GM12878 (cell line): ENCODE measurements around the gene ZG16B. TPM values are rescaled to one million over a fixed set of nuclear protein-coding genes. Genes with fewer than 3 reads are reported as not detected.

Source experiments
- ATAC-seq: fragments of 200-7000 bp; cut with Tn5 transposase; 3 replicates; pipeline ENCODE4 v1.9.1; 2020; ENCODE audit warnings: mild to moderate bottlenecking, moderate library complexity
- BruUV-seq: library from RNA; stranded (reverse); fragments of 400-500 nt; replicated peaks from 2 replicates; lab custom pipeline; 2021; lab: Mats Ljungman, UMichigan
- CTCF ChIA-PET: fragments of 300-600 bp; sonication (Branson Sonifier 250); formaldehyde crosslinking; extraction: SDS; loops from one replicate; lab custom pipeline; 2021; ENCODE audit warnings: inconsistent platforms; lab: Yijun Ruan, JAX
- POLR2A ChIA-PET: fragments of 350-600 bp; formaldehyde crosslinking; extraction: SDS; loops from one replicate; lab custom pipeline; 2021; ENCODE audit warnings: inconsistent platforms; lab: Charles Lee
- RAD21 ChIA-PET: fragments of 300-600 bp; sonication (Branson Sonifier 250); formaldehyde crosslinking; loops from one replicate; lab custom pipeline; 2023; ENCODE audit warnings: antibody characterized with exemption; ENCODE audit not compliant: unreplicated experiment; lab: Charles Lee
- SMC1A ChIA-PET: fragments of 300-600 bp; sonication (Branson Sonifier 250); formaldehyde crosslinking; loops from one replicate; lab custom pipeline; 2023; ENCODE audit not compliant: unreplicated experiment, uncharacterized antibody; lab: Charles Lee
- DNase-seq: peaks from one replicate; pipeline ENCODE4 v3.0.0-alpha.2; 2011; ENCODE audit warnings: low read depth, low spot score
- FAIRE-seq: peaks from 3 replicates; lab custom pipeline; 2011; peaks lifted over from hg19 to GRCh38; lab: Jason Lieb, UNC
- H2AFZ ChIP-seq: 2 replicates; pipeline ENCODE4 v1.6.0; 2011; ENCODE audit warnings: low read depth, low read length, control low read depth; ENCODE audit not compliant: control insufficient read depth
- H3K27ac ChIP-seq: 2 replicates; pipeline ENCODE4 v1.5.1; 2011; ENCODE audit warnings: control low read depth; ENCODE audit not compliant: control insufficient read depth, insufficient read depth
- H3K27me3 ChIP-seq, 2 experiments: replicated peaks in 1 of 2; 2 replicates each; pipeline versions ENCODE4 v1.6.0 to v1.6.1; 2011; ENCODE audit warnings: low read length in 1 of 2; ENCODE audit not compliant: control insufficient read depth in 2 of 2, insufficient read depth in 2 of 2
- H3K36me3 ChIP-seq, 2 experiments: 2 replicates each; pipeline ENCODE4 v1.5.1; 2011; ENCODE audit warnings: low read length in 1 of 2; ENCODE audit not compliant: control insufficient read depth in 2 of 2, insufficient read depth in 2 of 2
- H3K4me1 ChIP-seq: 2 replicates; pipeline ENCODE4 v1.6.1; 2011; ENCODE audit warnings: mild to moderate bottlenecking, low read length, moderate library complexity, mixed read lengths; ENCODE audit not compliant: control insufficient read depth, insufficient read depth
- H3K4me2 ChIP-seq: 2 replicates; pipeline ENCODE4 v1.6.0; 2011; ENCODE audit warnings: control low read depth; ENCODE audit not compliant: control insufficient read depth, insufficient read depth
- H3K4me3 ChIP-seq: fragments of 200-600 bp; sonication (generic); 2 replicates; pipeline ENCODE4 v1.5.1; 2016
- H3K79me2 ChIP-seq: 2 replicates; pipeline ENCODE4 v1.6.0; 2011; ENCODE audit warnings: low read length; ENCODE audit not compliant: control insufficient read depth, insufficient read depth
- H3K9ac ChIP-seq: 2 replicates; pipeline ENCODE4 v1.8.0; 2011; ENCODE audit warnings: low read length, control low read depth, mixed read lengths; ENCODE audit not compliant: control insufficient read depth, insufficient read depth
- H3K9me3 ChIP-seq: replicated peaks from 3 replicates; pipeline ENCODE4 v1.5.1; 2011; ENCODE audit warnings: mild to moderate bottlenecking, low read length; ENCODE audit not compliant: control insufficient read depth, insufficient read depth
- H4K20me1 ChIP-seq: 2 replicates; pipeline ENCODE4 v1.6.0; 2011; ENCODE audit not compliant: control insufficient read depth, insufficient read depth
- CREB1 ChIP-seq: IDR thresholded peaks from 2 replicates; pipeline ENCODE4 v1.6.1; 2012; ENCODE audit warnings: low read depth, mild to moderate bottlenecking, inconsistent platforms
- ETV6 ChIP-seq, 2 experiments: fragments of 450-650 bp in 1 of 2; IDR thresholded peaks in 1 of 2; conservative IDR thresholded peaks in 1 of 2; 2 replicates each; pipeline ENCODE4 v1.6.1; 2014; ENCODE audit warnings: antibody characterized with exemption in 1 of 2, borderline replicate concordance in 1 of 2, low read depth in 1 of 2, mild to moderate bottlenecking in 1 of 2, moderate library complexity in 1 of 2
- EZH2 ChIP-seq: IDR thresholded peaks from 2 replicates; pipeline ENCODE4 v1.6.1; 2012; ENCODE audit warnings: low read depth, mild to moderate bottlenecking, control low read depth, inconsistent platforms, low read length, borderline replicate concordance; ENCODE audit not compliant: control insufficient read depth
- GABPA ChIP-seq: IDR thresholded peaks from 2 replicates; pipeline ENCODE4 v1.6.1; 2014; ENCODE audit warnings: antibody characterized with exemption, low read depth, mild to moderate bottlenecking, inconsistent platforms
- GATAD2B ChIP-seq: fragments of 450-650 bp; conservative IDR thresholded peaks from 2 replicates; pipeline ENCODE4 v1.6.1; 2017; ENCODE audit warnings: low read depth, mild to moderate bottlenecking, moderate library complexity
- HDAC2 ChIP-seq: fragments of 200-600 bp; sonication (generic); IDR thresholded peaks from 2 replicates; pipeline ENCODE4 v1.6.1; 2017
- NRF1 ChIP-seq: conservative IDR thresholded peaks from 2 replicates; pipeline ENCODE4 v1.6.1; 2011; ENCODE audit warnings: mild to moderate bottlenecking, low read depth, low read length, improper control_type of control experiment
- PAX5 ChIP-seq: IDR thresholded peaks from 2 replicates; pipeline ENCODE4 v1.6.1; 2011; ENCODE audit warnings: low read depth, low read length, borderline replicate concordance
- PML ChIP-seq: IDR thresholded peaks from 2 replicates; pipeline ENCODE4 v1.6.1; 2012; ENCODE audit warnings: low read length, inconsistent platforms
- POU2F2 ChIP-seq: IDR thresholded peaks from 3 replicates; pipeline ENCODE4 v1.6.1; 2011; ENCODE audit warnings: low read depth, mild to moderate bottlenecking, low read length, borderline replicate concordance
- RFX5 ChIP-seq: IDR thresholded peaks from 2 replicates; pipeline ENCODE4 v1.6.1; 2011; ENCODE audit warnings: low read depth, low read length, improper control_type of control experiment
- TARDBP ChIP-seq: IDR thresholded peaks from 2 replicates; pipeline ENCODE4 v1.6.1; 2016; ENCODE audit warnings: borderline replicate concordance
- ZNF207 ChIP-seq: fragments of 450-650 bp; IDR thresholded peaks from 2 replicates; pipeline ENCODE4 v1.6.1; 2014; ENCODE audit warnings: antibody characterized with exemption, mild to moderate bottlenecking, borderline replicate concordance
- ZNF24 ChIP-seq: fragments of 450-650 bp; IDR thresholded peaks from 2 replicates; pipeline ENCODE4 v1.6.1; 2017; ENCODE audit warnings: antibody characterized with exemption, mild to moderate bottlenecking
- WGBS: methylation state at CpG from one replicate; pipeline ENCODE4 v1.1.6; 2016; ENCODE audit warnings: low lambda C conversion rate; ENCODE audit not compliant: insufficient replicate concordance, insufficient coverage; ENCODE audit errors: missing lambda C conversion rate; 5-methylcytosine and 5-hydroxymethylcytosine counted together
- in situ Hi-C: fragments of 300-500 bp; cut with MboI; formaldehyde crosslinking; loops from 9 replicates; pipeline ENCODE4 v1.14.3; 2018; ENCODE audit warnings: mixed read lengths
- intact Hi-C: fragments of 100-400 bp; cut with micrococcal nuclease; formaldehyde crosslinking; loops from one replicate; pipeline ENCODE4 v1.14.2; 2022; ENCODE audit not compliant: unreplicated experiment
- polyA plus RNA-seq, 11 experiments: library from polyadenylated mRNA; depleted of rRNA in 4 of 11; unstranded in 6 of 11; stranded (reverse) in 5 of 11; fragments of >200 nt; fragmentation: Nextera tagmentation in 4 of 11; fragmentation: Illumina TruSeq in 1 of 11; extraction: Ambion mirVana in 4 of 11; extraction: Trizol in 1 of 11; gene quantifications; 1 replicate in 1 of 11; 2 replicates in 10 of 11; pipeline versions ENCODE4 v1.2.1 to v1.2.3, GENCODE V29; 2011 to 2016; ENCODE audit warnings: inconsistent platforms in 2 of 11, missing spikeins in 2 of 11, low read depth in 1 of 11
- total RNA-seq, 4 experiments: library from RNA; depleted of rRNA in 3 of 4; stranded (reverse); fragments of >200 nt in 3 of 4; fragmentation: Illumina TruSeq in 1 of 4; extraction: Trizol in 1 of 4; gene quantifications; 2 replicates each; pipeline versions ENCODE4 v1.2.1 to v1.2.3, GENCODE V29; 2013 to 2021
- TF ChIP-seq, protein P1 (sequence below): fragments of 150-350 bp; IDR thresholded peaks from 2 replicates; pipeline ENCODE4 v1.6.1; 2014; ENCODE audit warnings: mild to moderate bottlenecking, low read depth, low read length

ZG16B gene
- total and polyA plus RNA-seq, 10 of the 15 experiments (the other 5 are each of a cell fraction or from before 2014, with no cell fraction given): 1.00 to 11.6 (median 5.8) TPM

DNA sequence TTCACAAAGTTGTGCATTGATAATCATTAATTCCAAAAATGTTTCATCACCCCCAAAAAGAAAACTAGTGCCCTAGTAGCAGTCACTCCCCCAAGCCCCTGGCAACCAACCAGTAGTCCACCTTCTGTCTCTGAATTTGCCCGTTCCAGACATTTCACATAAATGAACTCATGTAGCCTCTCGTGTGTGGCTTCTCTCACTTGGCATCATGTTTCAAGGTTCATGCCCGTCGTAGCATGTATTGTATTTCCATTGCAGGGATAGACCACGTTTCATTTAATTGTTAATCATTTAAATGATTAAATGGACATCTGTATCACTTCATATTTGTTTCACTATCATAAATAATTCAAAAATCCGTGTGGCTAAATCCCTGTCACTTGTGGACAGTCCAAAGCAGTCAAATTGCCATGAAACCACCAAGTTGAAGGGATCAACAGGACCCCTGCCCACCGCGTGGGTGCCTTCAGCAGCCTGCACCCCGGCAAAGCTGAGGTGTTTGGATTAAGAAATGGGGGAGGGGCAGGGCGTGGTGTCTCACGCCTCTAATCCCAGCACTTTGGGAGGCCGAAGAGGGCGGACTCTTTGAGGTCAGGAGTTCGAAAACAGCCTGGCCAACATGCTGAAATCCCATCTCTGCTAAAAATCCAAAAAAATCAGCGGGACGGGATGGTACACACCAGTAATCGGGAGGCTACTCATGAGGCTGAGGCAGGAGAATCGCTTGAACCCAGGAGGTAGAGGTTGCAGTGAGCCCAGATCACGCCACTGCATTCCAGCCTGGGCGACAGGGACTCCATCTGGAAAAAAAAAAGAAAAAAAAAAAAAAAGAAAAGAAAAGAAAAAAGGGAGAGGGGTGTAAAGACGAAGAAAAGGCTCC is 44.2 kb downstream of the ZG16B start:
- H3K9ac ChIP-seq: no peak overlapping the region
- CTCF ChIA-PET: interaction anchor here (0.6 to 6.7 kb wide), 15 partner anchors 9 to 108 kb away, joined by 3 to 80 read pairs (median 5); partner anchors contain the start of gene FLYWCH2
- no peaks in the 10 kb centered on the region for H3K36me3 ChIP-seq
- H3K4me1 ChIP-seq: no peaks in the 10 kb centered on the region
- no peaks in the 10 kb centered on the region for H3K79me2 ChIP-seq
- no peaks in the 10 kb centered on the region for H3K9me3 ChIP-seq
- no peak overlapping the region for H3K4me3 ChIP-seq
- FAIRE-seq (no peak), DNase-seq (no peak), ATAC-seq (no peak)
- no peaks in the 10 kb centered on the region for H4K20me1 ChIP-seq
- POLR2A ChIA-PET: interaction anchor here (0.7 kb wide), 1 partner anchor 40 kb away, joined by 3 read pairs; no protein-coding TSS in a partner anchor
- intact Hi-C loops (loop anchor here (1.0 to 2.0 kb wide), 2 partner anchors 33 to 45 kb away; no protein-coding TSS in a partner anchor), in situ Hi-C loops (no loop called here)
- no peaks in the 10 kb centered on the region; a peak in 1 of 4 replicates for H3K27me3 ChIP-seq
- no TSS peak for BruUV-seq
- 45% methylated on average over 20 of the region's 21 CpGs for WGBS
- H3K4me2 ChIP-seq: no peak overlapping the region
- H3K27ac ChIP-seq: no peak overlapping the region
- RAD21 ChIA-PET: interaction anchor here (0.6 to 1.0 kb wide), 5 partner anchors 25 to 1158 kb away, joined by 3 to 4 read pairs (median 3); partner anchors contain the start of gene FLYWCH1
- H2AFZ ChIP-seq: peak overlapping the region; percentile 7; the same call in 1 of the 2 replicates
- TF ChIP-seq HDAC2: no peak
- TF ChIP-seq POU2F2: no peak
- TF ChIP-seq, protein P1, sequence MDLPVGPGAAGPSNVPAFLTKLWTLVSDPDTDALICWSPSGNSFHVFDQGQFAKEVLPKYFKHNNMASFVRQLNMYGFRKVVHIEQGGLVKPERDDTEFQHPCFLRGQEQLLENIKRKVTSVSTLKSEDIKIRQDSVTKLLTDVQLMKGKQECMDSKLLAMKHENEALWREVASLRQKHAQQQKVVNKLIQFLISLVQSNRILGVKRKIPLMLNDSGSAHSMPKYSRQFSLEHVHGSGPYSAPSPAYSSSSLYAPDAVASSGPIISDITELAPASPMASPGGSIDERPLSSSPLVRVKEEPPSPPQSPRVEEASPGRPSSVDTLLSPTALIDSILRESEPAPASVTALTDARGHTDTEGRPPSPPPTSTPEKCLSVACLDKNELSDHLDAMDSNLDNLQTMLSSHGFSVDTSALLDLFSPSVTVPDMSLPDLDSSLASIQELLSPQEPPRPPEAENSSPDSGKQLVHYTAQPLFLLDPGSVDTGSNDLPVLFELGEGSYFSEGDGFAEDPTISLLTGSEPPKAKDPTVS: no peak
- no peak for TF ChIP-seq GABPA
- no peak for TF ChIP-seq RFX5
- no peak for TF ChIP-seq ZNF24
- no peak for TF ChIP-seq GATAD2B
- TF ChIP-seq CREB1: no peak
- TF ChIP-seq ZNF207: no peak
- no peak for TF ChIP-seq PML
- TF ChIP-seq NRF1: no peak
- no peak for TF ChIP-seq PAX5
- TF ChIP-seq ETV6 (conservative IDR thresholded peaks at IDR 0.05 in 1 of 2, IDR thresholded peaks at IDR 0.05 in 1 of 2; ENCODE audit: borderline replicate concordance in 1 of 2, low read depth in 1 of 2): no peak
- no peak for TF ChIP-seq TARDBP
- TF ChIP-seq EZH2: no peak
- SMC1A ChIA-PET: interaction anchor here (0.6 to 0.7 kb wide), 3 partner anchors 8 to 38 kb away, joined by 3 to 6 read pairs (median 3); no protein-coding TSS in a partner anchor
